Measurements from ENCODE around the gene CSPG4.
"Not testable (repeated sequence)": the region's sequence is repeated elsewhere in the genome, so short reads cannot be mapped to it uniquely, and the experiment has no call there.

The CSPG4 gene

DNA sequence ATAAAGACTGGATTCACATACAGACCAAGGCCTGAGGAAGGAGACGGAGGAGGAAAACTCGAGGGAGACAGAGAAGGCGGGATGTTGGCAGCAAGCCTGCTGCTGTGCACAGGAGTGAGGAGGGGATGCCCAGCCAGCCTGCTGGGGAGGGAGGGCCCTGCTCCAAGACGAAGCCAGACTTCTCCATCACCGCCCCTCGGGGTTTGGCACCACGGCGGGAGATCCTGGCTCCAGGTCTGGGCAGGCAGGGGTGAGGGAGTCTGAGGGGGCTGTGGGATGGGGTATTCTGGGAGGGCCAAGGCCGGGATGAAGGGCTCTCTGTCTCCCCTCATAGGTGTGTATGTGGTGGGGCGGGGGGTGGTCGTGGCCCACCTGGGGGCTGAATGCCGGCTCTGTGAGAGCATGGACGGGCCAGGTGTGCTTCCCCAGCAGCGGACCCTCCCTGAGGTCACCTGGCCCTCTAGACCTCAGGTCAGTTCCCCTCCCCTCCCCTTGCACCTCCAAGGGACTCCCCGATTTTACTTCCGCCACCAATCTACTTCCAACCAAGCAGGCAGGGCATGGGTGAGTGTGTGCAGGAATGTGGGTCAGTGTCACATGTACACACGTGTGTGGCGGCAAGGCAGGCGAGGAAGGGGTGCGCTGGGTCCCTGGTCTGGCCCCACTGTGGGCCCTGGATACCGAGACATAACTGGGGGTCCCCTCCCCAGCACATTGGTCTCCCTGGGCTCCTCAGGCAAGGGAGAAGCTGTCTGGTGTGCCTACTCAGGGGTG is 14.5 kb downstream of the CSPG4 start:
- not testable (repeated sequence) for H3K27me3 ChIP-seq (ENCODE audit: low read depth, low read length); H3K36me3 ChIP-seq (ENCODE audit: control insufficient read depth in 1 of 2, insufficient read depth in 2 of 2, low read length in 2 of 2); H3K9me3 ChIP-seq (ENCODE audit: control insufficient read depth in 1 of 2, low read length in 2 of 2)
- H3K4me1 ChIP-seq (ENCODE audit: control insufficient read depth in 1 of 2, insufficient read depth in 2 of 2, low read length in 2 of 2) = peaks cover 14 to 85% of the 10 kb centered on the region in 2 donors
- peak overlapping the region; percentile 93 for H3K27ac ChIP-seq (ENCODE audit: low read length)
- peak overlapping the region in 1 of 2 donors; percentile 19 for H3K4me3 ChIP-seq (ENCODE audit: low read depth in 1 of 2, low read length in 2 of 2)

DNA sequence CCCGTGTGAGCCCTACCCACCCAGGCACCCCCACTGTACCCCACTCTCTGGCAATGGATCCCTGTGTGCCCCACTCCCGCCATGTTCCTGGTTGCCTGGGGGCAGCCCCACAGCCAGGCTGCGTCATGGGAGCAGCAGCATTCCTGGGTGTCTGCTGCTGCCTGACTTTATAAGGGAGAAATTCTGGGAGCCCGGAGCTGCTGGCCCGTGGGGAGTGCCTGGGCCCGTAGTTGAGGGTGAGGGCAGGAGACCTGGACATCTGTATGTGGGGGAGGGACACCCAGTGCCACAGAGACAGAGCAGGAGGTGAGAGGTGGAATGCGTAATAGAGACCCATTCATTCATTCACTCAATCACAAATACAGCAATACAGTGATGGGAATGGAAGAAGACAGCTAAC is 15.1 kb downstream of the CSPG4 start:
- H3K27ac ChIP-seq (ENCODE audit: low read length) = peak overlapping the region; percentile 93
- H3K27me3 ChIP-seq (ENCODE audit: low read depth, low read length) = no peaks in the 10 kb centered on the region
- no peaks in the 10 kb centered on the region for H3K9me3 ChIP-seq (ENCODE audit: control insufficient read depth in 1 of 2, low read length in 2 of 2)
- peak overlapping the region in 1 of 2 donors; percentile 48 for H3K4me3 ChIP-seq (ENCODE audit: low read depth in 1 of 2, low read length in 2 of 2)
- H3K36me3 ChIP-seq (ENCODE audit: control insufficient read depth in 1 of 2, insufficient read depth in 2 of 2, low read length in 2 of 2) = no peaks in the 10 kb centered on the region
- H3K4me1 ChIP-seq (ENCODE audit: control insufficient read depth in 1 of 2, insufficient read depth in 2 of 2, low read length in 2 of 2) = peaks cover 14 to 85% of the 10 kb centered on the region in 2 donors

DNA sequence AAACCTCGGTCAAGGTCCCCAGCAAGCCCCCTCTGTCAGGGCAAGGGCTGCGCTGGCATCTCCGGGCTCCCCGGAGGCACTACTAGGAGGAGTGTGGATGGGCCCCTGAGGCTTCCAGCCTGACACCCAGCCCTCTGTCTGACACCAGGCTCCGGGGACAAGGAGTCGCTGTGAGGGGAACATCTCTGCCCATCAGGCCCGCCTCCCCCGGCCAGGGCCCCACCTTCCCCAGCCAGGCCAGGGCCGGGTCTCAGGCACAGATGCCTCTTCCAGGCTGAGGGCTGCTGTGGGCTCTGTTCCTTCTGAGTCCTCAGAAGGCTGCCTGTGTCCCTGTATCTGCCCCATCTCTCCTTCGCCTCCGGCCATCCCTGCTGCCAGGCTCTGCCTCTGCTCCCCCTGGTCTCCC is 15.8 kb downstream of the CSPG4 start:
- H3K4me3 ChIP-seq (ENCODE audit: low read depth in 1 of 2, low read length in 2 of 2) = peak overlapping the region in 1 of 2 donors; percentile 48
- H3K27ac ChIP-seq (ENCODE audit: low read length) = peak overlapping the region; percentile 93

DNA sequence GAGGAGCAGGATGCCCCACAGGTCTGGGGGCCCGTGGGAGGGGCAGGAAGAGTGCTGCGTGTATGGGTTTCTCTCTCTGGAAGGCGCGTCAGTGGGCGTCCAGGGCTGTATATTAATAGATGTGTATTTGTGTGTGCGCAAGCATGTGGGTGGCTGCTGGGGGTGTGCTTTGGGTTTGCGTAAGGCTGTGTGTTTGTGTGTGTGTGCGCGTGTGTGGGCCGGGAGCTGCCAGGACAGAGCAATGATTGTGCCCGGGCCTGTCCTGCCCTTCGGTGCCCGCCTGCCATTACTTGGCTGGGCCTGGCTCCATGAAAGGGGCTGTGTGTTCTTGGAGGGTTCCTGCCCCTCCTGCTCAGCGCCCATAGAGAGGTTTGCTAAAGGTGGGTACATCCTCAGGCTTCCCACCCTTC is 16.3 kb downstream of the CSPG4 start:
- Histone ChIP-seq H3K9me3 (ENCODE audit: control insufficient read depth in 1 of 2, low read length in 2 of 2) (no peaks in the 10 kb centered on the region), H3K4me1 (ENCODE audit: control insufficient read depth in 1 of 2, insufficient read depth in 2 of 2, low read length in 2 of 2) (peaks cover 14 to 76% of the 10 kb centered on the region in 2 donors), H3K36me3 (ENCODE audit: control insufficient read depth in 1 of 2, insufficient read depth in 2 of 2, low read length in 2 of 2) (peaks cover 0 to 6% of the 10 kb centered on the region in 2 donors), H3K4me3 (ENCODE audit: low read depth in 1 of 2, low read length in 2 of 2) (peak overlapping the region in 1 of 2 donors; percentile 48), H3K27me3 (ENCODE audit: low read depth, low read length) (no peaks in the 10 kb centered on the region), H3K27ac (ENCODE audit: low read length) (peak overlapping the region; percentile 93)

More for the DNA sequence above, 15.8 kb downstream of the CSPG4 start:
- peaks cover 0 to under 1% of the 10 kb centered on the region in 2 donors for H3K36me3 ChIP-seq (ENCODE audit: control insufficient read depth in 1 of 2, insufficient read depth in 2 of 2, low read length in 2 of 2)
- no peaks in the 10 kb centered on the region for H3K27me3 ChIP-seq (ENCODE audit: low read depth, low read length)
- peaks cover 14 to 79% of the 10 kb centered on the region in 2 donors for H3K4me1 ChIP-seq (ENCODE audit: control insufficient read depth in 1 of 2, insufficient read depth in 2 of 2, low read length in 2 of 2)
- H3K9me3 ChIP-seq (ENCODE audit: control insufficient read depth in 1 of 2, low read length in 2 of 2) = no peaks in the 10 kb centered on the region

DNA sequence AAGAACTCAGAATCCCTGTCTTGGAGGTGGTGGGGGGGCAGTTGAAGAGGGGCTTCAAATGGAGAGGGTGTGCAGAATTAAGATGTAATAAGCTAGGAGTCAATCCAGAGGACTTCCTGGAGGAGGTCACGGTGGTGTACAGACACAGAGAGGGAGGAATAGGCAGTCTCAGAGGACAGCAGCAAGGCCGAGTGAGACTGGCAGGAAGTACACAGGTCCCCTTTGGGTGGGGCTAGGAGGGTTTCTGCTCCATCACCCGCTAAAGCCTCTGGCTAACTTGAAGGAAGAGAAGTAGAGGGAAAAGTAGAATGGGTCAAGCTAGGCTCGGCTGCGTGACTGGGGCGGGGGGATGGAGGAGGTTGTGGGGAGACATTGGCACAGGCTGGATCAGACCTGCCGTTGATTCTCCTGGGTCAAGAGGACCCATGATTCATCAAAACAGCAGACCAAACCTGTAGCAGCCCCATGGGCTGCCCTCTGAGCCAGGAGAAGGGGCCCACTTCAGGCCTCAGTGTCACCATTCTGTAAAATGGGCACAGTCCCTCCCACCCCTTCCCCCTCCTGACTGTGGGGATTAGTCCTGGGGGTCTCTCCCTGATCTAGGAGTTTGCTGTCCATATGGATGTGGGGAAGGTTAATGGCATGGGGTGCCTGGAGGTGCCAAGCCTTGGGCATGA is 16.9 kb downstream of the CSPG4 start:
- no peaks in the 10 kb centered on the region for H3K27me3 ChIP-seq (ENCODE audit: low read depth, low read length)
- peaks cover 0 to 8% of the 10 kb centered on the region in 2 donors for H3K36me3 ChIP-seq (ENCODE audit: control insufficient read depth in 1 of 2, insufficient read depth in 2 of 2, low read length in 2 of 2)
- peak overlapping the region; percentile 93 for H3K27ac ChIP-seq (ENCODE audit: low read length)
- no peak overlapping the region for H3K4me3 ChIP-seq (ENCODE audit: low read depth in 1 of 2, low read length in 2 of 2)
- H3K4me1 ChIP-seq (ENCODE audit: control insufficient read depth in 1 of 2, insufficient read depth in 2 of 2, low read length in 2 of 2) = peaks cover 14 to 70% of the 10 kb centered on the region in 2 donors
- no peaks in the 10 kb centered on the region for H3K9me3 ChIP-seq (ENCODE audit: control insufficient read depth in 1 of 2, low read length in 2 of 2)

DNA sequence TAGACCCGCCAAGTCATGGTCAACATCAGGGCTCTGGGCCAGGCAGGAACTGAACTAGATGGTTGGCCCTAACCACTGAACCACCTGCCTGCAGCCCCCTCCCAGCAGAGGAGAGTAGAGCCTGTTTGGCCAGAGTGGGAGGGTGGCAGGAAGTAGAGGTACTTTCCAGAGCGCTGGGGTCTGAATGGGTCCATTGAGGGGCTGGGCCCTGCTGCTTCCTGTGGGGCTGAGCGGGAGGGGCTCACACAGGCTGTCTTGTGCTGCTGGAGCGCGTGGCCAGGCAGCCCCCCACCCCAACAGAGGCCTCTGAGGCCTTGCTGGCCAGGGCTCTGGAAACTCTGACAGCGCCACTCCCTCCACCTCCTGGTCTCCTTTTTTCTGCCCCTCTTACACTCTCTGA is 17.4 kb downstream of the CSPG4 start:
- Histone ChIP-seq H3K27ac (ENCODE audit: low read length) (peak overlapping the region; percentile 93), H3K27me3 (ENCODE audit: low read depth, low read length) (no peaks in the 10 kb centered on the region), H3K4me3 (ENCODE audit: low read depth in 1 of 2, low read length in 2 of 2) (no peak overlapping the region), H3K36me3 (ENCODE audit: control insufficient read depth in 1 of 2, insufficient read depth in 2 of 2, low read length in 2 of 2) (peaks cover 0 to 13% of the 10 kb centered on the region in 2 donors), H3K9me3 (ENCODE audit: control insufficient read depth in 1 of 2, low read length in 2 of 2) (no peaks in the 10 kb centered on the region), H3K4me1 (ENCODE audit: control insufficient read depth in 1 of 2, insufficient read depth in 2 of 2, low read length in 2 of 2) (peaks cover 14 to 65% of the 10 kb centered on the region in 2 donors)

DNA sequence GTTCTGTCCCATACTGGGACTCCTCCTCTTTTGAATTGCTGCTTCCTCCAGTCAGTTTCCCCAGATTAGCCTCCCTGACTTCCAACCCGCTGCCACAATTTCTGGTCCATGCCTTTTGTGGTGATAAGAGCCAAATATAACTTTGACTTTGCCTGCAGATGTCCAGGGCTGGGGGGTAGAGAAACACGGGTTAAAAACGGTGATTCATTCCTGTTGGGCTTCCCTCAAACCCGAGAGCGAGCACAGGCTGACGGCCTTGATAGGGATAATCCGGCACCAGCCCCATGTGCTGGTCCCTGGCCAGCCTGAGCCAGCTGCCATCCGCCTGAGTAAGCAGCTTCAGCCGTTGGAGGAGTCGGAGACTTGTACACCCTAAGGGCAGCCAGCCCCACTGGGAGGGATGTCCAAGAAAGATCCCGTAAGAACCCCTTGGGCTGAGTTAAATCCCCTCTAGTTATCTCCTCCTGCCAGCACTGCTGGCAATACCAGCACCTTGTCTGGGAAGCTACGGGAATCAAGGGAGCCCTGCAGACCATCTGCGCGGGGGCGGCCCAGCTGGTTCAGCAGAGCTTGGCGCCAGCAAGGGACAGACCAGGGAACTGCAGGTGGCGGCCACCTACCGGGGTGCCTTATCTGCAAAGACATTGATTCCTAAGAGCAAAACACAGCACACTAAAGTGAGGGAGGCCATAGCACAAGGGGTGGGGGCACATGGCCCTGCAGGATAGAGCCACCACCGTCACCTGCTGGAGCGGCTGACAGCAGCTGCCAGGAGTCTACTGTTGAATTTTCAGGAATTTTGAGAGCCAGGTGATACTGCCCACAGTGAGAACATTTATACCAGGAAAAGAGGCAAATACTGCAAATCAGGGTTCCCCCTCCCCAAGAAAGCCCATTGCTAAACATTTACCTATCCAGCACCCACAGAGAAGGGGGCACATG is 18.1 kb downstream of the CSPG4 start:
- Histone ChIP-seq H3K9me3 (ENCODE audit: control insufficient read depth in 1 of 2, low read length in 2 of 2) (no peaks in the 10 kb centered on the region), H3K4me3 (ENCODE audit: low read depth in 1 of 2, low read length in 2 of 2) (peak overlapping the region in 1 of 2 donors; percentile 16), H3K4me1 (ENCODE audit: control insufficient read depth in 1 of 2, insufficient read depth in 2 of 2, low read length in 2 of 2) (peaks cover 14 to 60% of the 10 kb centered on the region in 2 donors), H3K36me3 (ENCODE audit: control insufficient read depth in 1 of 2, insufficient read depth in 2 of 2, low read length in 2 of 2) (peaks cover 0 to 19% of the 10 kb centered on the region in 2 donors), H3K27ac (ENCODE audit: low read length) (peak overlapping the region; percentile 93), H3K27me3 (ENCODE audit: low read depth, low read length) (no peaks in the 10 kb centered on the region)

DNA sequence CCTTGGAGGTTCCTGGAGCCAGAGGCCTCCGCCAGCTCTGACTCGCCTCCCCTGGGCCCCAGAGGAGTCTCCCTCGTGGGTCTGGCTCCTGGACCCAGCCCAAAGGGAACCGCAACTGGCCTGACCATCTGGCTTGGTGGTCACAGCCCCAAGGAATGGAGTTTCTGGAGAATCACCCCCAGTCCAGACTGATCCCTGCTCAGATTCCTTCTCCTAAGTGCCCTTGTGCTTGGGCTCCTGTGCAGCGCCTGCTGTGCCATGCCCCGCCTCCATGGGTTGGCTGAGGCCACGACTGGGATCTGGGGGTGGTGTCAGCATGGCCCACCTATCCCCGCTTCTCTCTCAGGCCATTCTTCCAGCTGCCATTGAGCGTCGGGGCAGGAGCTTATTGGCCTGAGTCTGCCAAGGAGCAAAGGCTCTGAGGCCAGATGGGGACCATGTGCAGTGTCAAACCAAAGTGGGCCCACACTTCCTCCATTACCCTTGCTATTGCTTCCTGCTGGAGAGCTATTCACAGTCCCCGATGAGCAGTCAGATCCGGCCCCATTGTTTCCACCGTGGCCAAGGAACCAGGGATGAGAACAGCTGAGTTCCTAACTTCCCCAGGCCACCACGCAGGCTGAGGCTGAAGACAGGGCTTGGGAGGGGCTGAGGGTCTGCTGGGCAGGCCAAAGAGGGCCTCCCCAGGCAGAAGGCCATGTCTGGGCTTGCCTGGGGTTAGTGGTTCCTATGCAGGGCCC is 19.0 kb downstream of the CSPG4 start:
- peaks cover 11 to 52% of the 10 kb centered on the region in 2 donors for H3K4me1 ChIP-seq (ENCODE audit: control insufficient read depth in 1 of 2, insufficient read depth in 2 of 2, low read length in 2 of 2)
- H3K9me3 ChIP-seq (ENCODE audit: control insufficient read depth in 1 of 2, low read length in 2 of 2) = no peaks in the 10 kb centered on the region
- peak overlapping the region in 1 of 2 donors; percentile 16 for H3K4me3 ChIP-seq (ENCODE audit: low read depth in 1 of 2, low read length in 2 of 2)
- no peaks in the 10 kb centered on the region for H3K27me3 ChIP-seq (ENCODE audit: low read depth, low read length)
- H3K36me3 ChIP-seq (ENCODE audit: control insufficient read depth in 1 of 2, insufficient read depth in 2 of 2, low read length in 2 of 2) = peaks cover 0 to 27% of the 10 kb centered on the region in 2 donors
- H3K27ac ChIP-seq (ENCODE audit: low read length) = peak overlapping the region; percentile 56

DNA sequence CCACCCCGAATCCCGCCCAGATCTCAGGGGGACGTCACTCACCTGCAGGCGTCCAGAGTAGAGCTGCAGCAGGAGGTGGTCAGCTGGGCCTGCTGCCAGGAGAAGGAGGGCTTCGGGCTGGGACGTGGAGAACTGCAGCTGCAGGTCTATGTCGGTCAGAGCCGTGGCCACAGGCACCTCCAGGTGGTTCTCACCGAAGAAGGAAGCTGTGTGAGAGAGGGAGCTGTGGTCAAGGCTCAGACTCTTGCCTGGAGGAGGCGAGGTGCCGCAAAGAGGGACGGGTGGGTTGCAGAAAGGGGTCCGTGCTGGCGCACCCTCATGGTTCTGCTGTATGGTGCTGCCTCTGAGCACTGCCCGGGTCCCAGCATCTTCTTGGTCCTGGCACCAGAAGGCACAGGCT is 19.6 kb downstream of the CSPG4 start:
- not testable (repeated sequence) for H3K27ac ChIP-seq (ENCODE audit: low read length); H3K4me3 ChIP-seq (ENCODE audit: low read depth in 1 of 2, low read length in 2 of 2); H3K9me3 ChIP-seq (ENCODE audit: control insufficient read depth in 1 of 2, low read length in 2 of 2); H3K27me3 ChIP-seq (ENCODE audit: low read depth, low read length)
- peaks cover 11 to 46% of the 10 kb centered on the region in 2 donors for H3K4me1 ChIP-seq (ENCODE audit: control insufficient read depth in 1 of 2, insufficient read depth in 2 of 2, low read length in 2 of 2)
- peaks cover 0 to 34% of the 10 kb centered on the region in 2 donors for H3K36me3 ChIP-seq (ENCODE audit: control insufficient read depth in 1 of 2, insufficient read depth in 2 of 2, low read length in 2 of 2)

DNA sequence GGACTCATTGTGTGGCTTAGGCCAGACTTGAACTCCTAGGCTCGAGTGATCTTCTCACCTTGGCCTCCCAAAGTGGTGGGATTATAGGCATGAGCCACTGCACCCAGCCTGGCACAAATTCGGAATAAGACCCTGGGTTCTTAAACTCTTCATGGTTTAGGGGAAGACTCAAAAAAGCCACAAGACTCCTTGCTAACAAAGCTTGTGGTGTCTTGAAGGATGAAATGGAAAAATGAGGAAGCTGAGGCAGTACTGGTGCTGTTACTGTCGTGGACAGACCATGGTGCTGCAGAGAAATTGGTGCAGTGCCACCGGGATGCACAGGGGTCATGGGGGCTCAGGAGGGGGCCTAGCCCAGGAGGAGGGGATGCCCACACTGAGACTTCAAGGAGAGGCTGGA is 20.3 kb downstream of the CSPG4 start:
- H3K27me3 ChIP-seq (ENCODE audit: low read depth, low read length); H3K9me3 ChIP-seq (ENCODE audit: control insufficient read depth in 1 of 2, low read length in 2 of 2); H3K27ac ChIP-seq (ENCODE audit: low read length); H3K4me3 ChIP-seq (ENCODE audit: low read depth in 1 of 2, low read length in 2 of 2): not testable (repeated sequence)
- Histone ChIP-seq H3K36me3 (ENCODE audit: control insufficient read depth in 1 of 2, insufficient read depth in 2 of 2, low read length in 2 of 2) (peaks cover 0 to 39% of the 10 kb centered on the region in 2 donors), H3K4me1 (ENCODE audit: control insufficient read depth in 1 of 2, insufficient read depth in 2 of 2, low read length in 2 of 2) (peaks cover 11 to 40% of the 10 kb centered on the region in 2 donors)
